Pons (tissue), 1 donor: Measurements from ENCODE around the gene HLA-DPB1.

ENCODE experiments used
- DNase-seq: peaks from one replicate; pipeline ENCODE4 v3.0.0-alpha.2; 2016; ENCODE audit warnings: low spot score

Gene HLA-DPB1

DNA sequence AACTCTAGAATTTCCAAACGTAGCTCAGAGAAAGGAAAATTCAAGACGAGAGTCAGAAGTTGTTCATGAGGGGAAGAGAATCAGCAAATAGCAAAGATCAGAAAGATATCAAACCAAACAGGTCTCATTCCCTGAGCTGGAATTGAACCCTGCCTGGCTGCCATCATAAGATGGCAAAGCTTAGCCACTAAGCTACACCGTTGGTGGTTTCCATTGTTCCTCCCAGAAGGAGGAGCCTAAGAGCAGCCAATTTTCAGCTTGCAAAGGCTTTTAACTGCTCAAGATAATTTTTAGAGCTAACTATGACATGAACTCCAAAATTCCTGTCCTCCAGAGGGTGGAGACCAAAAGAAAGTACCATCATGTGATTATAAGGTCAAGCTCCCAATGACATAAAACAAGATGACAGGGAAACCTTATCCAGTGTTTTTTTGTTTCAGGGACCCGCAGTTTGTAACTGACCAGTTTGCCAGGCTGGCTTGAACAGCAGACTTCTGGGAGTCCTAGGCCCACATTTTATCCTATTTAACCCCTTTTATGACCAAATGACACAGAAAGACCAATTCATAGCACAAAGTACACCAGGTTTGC lies 60.6 kb downstream of the HLA-DPB1 start:
- DNase-seq: no peak
